Astrocyte of the hippocampus (primary cell): Measurements from ENCODE around the gene ZNF177.

Source experiments
- DNase-seq: peaks from one replicate; pipeline ENCODE4 v3.0.0; 2011; ENCODE audit warnings: low read depth, low spot score

The ZNF177 gene

GRCh38 chr19:9427941-9428340, 65.1 kb downstream of the ZNF177 start:
- no peak for DNase-seq

GRCh38 chr19:9430444-9430843, 67.6 kb downstream of the ZNF177 start:
- DNase-seq, result no peak

DNA sequence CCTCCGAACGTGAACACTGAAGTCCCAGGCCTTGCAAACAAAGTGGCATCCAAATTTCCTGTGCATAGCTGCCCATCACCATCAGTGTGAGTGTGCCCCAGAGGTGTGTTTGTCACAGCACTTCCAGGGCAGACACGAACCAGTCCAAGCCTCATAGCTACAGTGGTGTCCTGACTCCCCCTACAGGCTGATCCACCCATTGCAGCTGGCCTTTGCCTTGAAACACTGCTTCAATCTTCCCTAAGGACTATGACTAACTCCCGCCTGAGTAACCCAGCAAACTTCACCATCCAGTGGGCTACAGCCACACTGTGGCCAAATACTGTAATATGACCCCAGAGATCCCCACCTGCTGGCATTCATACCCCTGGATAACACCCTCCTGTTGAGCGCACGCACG, 68.7 kb downstream of the ZNF177 start:
- DNase-seq, result peak; percentile 25
